D721Med (cell line): ENCODE measurements around the gene FN3K.

Source experiments
- DNase-seq: peaks from one replicate; pipeline ENCODE4 v3.0.0; 2011; ENCODE audit warnings: low spot score; ENCODE audit not compliant: insufficient read length
- FAIRE-seq: peaks from 2 replicates; lab custom pipeline; 2011; peaks lifted over from hg19 to GRCh38; lab: Jason Lieb, UNC
- CTCF ChIP-seq: IDR thresholded peaks from 2 replicates; pipeline ENCODE4 v1.5.1; 2012; ENCODE audit warnings: mild to moderate bottlenecking, control low read depth; ENCODE audit not compliant: insufficient read depth; ENCODE audit errors: missing control alignments

Gene FN3K

GRCh38 chr17:82704886-82705285 lies 30.5 kb upstream of the FN3K start:
- DNase-seq (no peak), FAIRE-seq (no peak)
- TF ChIP-seq CTCF = no peak

GRCh38 chr17:82705756-82706155 lies 29.7 kb upstream of the FN3K start:
- no peak for FAIRE-seq
- no peak for TF ChIP-seq CTCF
- no peak for DNase-seq

- DNase-seq (no peak), FAIRE-seq (no peak)
- TF ChIP-seq CTCF = no peak
Measured at GRCh38 chr17:82709024-82709675, 26.3 kb upstream of the FN3K start.

- no peak for DNase-seq
- no peak for TF ChIP-seq CTCF
Measured at GRCh38 chr17:82709676-82710498, 25.5 kb upstream of the FN3K start.

GRCh38 chr17:82710499-82711232 lies 24.7 kb upstream of the FN3K start:
- FAIRE-seq (no peak), DNase-seq (no peak)
- no peak for TF ChIP-seq CTCF

More at GRCh38 chr17:82709676-82710498, 25.5 kb upstream of the FN3K start:
- no peak for FAIRE-seq

- no peak for FAIRE-seq
- TF ChIP-seq CTCF = no peak
Measured at GRCh38 chr17:82713071-82713723, 22.2 kb upstream of the FN3K start.

More at GRCh38 chr17:82713071-82713723, 22.2 kb upstream of the FN3K start:
- no peak for DNase-seq
